Hepatocyte (in vitro differentiated cells): ENCODE measurements around the gene HS3ST4. TPM values are rescaled to one million over a fixed set of nuclear protein-coding genes. Genes with fewer than 3 reads are reported as not detected.

Experiments used
- DNase-seq: peaks from one replicate; pipeline ENCODE4 v3.0.0-alpha.2; 2016; ENCODE audit warnings: low spot score
- H2AFZ ChIP-seq: fragments of 200-600 bp; sonication (generic); 2 replicates; pipeline ENCODE4 v1.6.0; 2016; ENCODE audit warnings: antibody characterized with exemption, mild to moderate bottlenecking
- H3K27ac ChIP-seq: fragments of 200-600 bp; sonication (generic); 2 replicates; pipeline ENCODE4 v1.5.1; 2016; ENCODE audit warnings: mild to moderate bottlenecking
- H3K27me3 ChIP-seq: fragments of 200-600 bp; sonication (generic); 2 replicates; pipeline ENCODE4 v1.6.1; 2016
- H3K36me3 ChIP-seq: fragments of 200-600 bp; sonication (generic); replicated peaks from 2 replicates; pipeline ENCODE4 v1.5.1; 2016; ENCODE audit warnings: low read depth; ENCODE audit not compliant: insufficient read depth
- H3K4me1 ChIP-seq: fragments of 200-600 bp; sonication (generic); 2 replicates; pipeline ENCODE4 v1.5.1; 2016; ENCODE audit warnings: mild to moderate bottlenecking, moderate library complexity; ENCODE audit not compliant: insufficient read depth
- H3K4me2 ChIP-seq: fragments of 200-600 bp; sonication (generic); 2 replicates; pipeline ENCODE4 v1.6.0; 2016
- H3K4me3 ChIP-seq: fragments of 200-600 bp; sonication (generic); 2 replicates; pipeline ENCODE4 v1.5.1; 2016; ENCODE audit warnings: mild to moderate bottlenecking
- H3K79me2 ChIP-seq: fragments of 200-600 bp; sonication (generic); 2 replicates; pipeline ENCODE4 v1.6.0; 2017; ENCODE audit warnings: mild to moderate bottlenecking
- H3K9me2 ChIP-seq: fragments of 200-600 bp; sonication (generic); replicated peaks from 2 replicates; pipeline ENCODE4 v1.6.0; 2017; ENCODE audit warnings: mild to moderate bottlenecking; ENCODE audit not compliant: insufficient read depth
- H3K9me3 ChIP-seq: fragments of 200-600 bp; sonication (generic); 2 replicates; pipeline ENCODE4 v1.5.1; 2016; ENCODE audit warnings: low read depth, mild to moderate bottlenecking
- H4K20me1 ChIP-seq: fragments of 200-600 bp; sonication (generic); 2 replicates; pipeline ENCODE4 v1.6.0; 2016; ENCODE audit warnings: mild to moderate bottlenecking; ENCODE audit not compliant: insufficient read depth, poor library complexity, severe bottlenecking
- CTCF ChIP-seq: fragments of 200-600 bp; sonication (generic); IDR thresholded peaks from 2 replicates; pipeline ENCODE4 v1.5.1; 2016; ENCODE audit warnings: antibody characterized with exemption, mild to moderate bottlenecking; ENCODE audit not compliant: poor library complexity
- EZH2 ChIP-seq: fragments of 200-600 bp; sonication (generic); IDR thresholded peaks from 2 replicates; pipeline ENCODE4 v1.6.1; 2016; ENCODE audit warnings: antibody characterized with exemption, mild to moderate bottlenecking, borderline replicate concordance
- EZH2phosphoT487 ChIP-seq: fragments of 200-600 bp; sonication (generic); IDR thresholded peaks from one replicate; pipeline ENCODE4 v1.6.1; 2018; ENCODE audit warnings: antibody characterized with exemption, mild to moderate bottlenecking, low read depth, moderate library complexity; ENCODE audit not compliant: unreplicated experiment, severe bottlenecking
- WGBS: methylation state at CpG from one replicate; pipeline ENCODE4 v1.1.6; 2016; ENCODE audit warnings: low lambda C conversion rate; ENCODE audit errors: missing lambda C conversion rate; 5-methylcytosine and 5-hydroxymethylcytosine counted together
- polyA plus RNA-seq: library from polyadenylated mRNA; unstranded; fragments of >200 nt; fragmentation: Nextera tagmentation; extraction: Ambion mirVana; gene quantifications from 2 replicates; pipeline ENCODE4 v1.2.1, GENCODE V29; 2016
- total RNA-seq: library from RNA; depleted of rRNA; stranded (reverse); fragments of >200 nt; gene quantifications from 2 replicates; pipeline ENCODE4 v1.2.3, GENCODE V29; 2014

Gene HS3ST4
- total and polyA plus RNA-seq, 2 experiments from 2014 or later, result 2.0 to 3.1 TPM

- H4K20me1 ChIP-seq, result no peaks in the 10 kb centered on the region
- DNase-seq, result no peak
- H2AFZ ChIP-seq, result no peak overlapping the region
- H3K27me3 ChIP-seq, result no peaks in the 10 kb centered on the region
- H3K9me2 ChIP-seq, result no peaks in the 10 kb centered on the region
- H3K79me2 ChIP-seq, result no peaks in the 10 kb centered on the region
- no peak overlapping the region for H3K27ac ChIP-seq
- no peaks in the 10 kb centered on the region for H3K4me1 ChIP-seq
- no peak overlapping the region for H3K4me3 ChIP-seq
- H3K9me3 ChIP-seq, result no peaks in the 10 kb centered on the region
- H3K36me3 ChIP-seq, result no peaks in the 10 kb centered on the region
- no peak overlapping the region for H3K4me2 ChIP-seq
- TF ChIP-seq EZH2 (no peak), CTCF (no peak), EZH2phosphoT487 (no peak)
Observed at GRCh38 chr16:25874196-25874595, 182.4 kb downstream of the HS3ST4 start.

- no peaks in the 10 kb centered on the region for H3K27me3 ChIP-seq
- TF ChIP-seq EZH2phosphoT487, result no peak
- no peak for TF ChIP-seq EZH2
- no peak for TF ChIP-seq CTCF
- DNase-seq, result no peak
- H3K4me1 ChIP-seq, result no peaks in the 10 kb centered on the region
- no peak overlapping the region for H2AFZ ChIP-seq
- H3K79me2 ChIP-seq, result no peaks in the 10 kb centered on the region
- no peak overlapping the region for H3K4me2 ChIP-seq
- no peaks in the 10 kb centered on the region for H3K9me3 ChIP-seq
- no peak overlapping the region for H3K4me3 ChIP-seq
- no peaks in the 10 kb centered on the region for H3K9me2 ChIP-seq
- WGBS, result 95% methylated on average over 1 of the region's 1 CpG
- H3K36me3 ChIP-seq, result no peaks in the 10 kb centered on the region
- H4K20me1 ChIP-seq, result no peaks in the 10 kb centered on the region
- H3K27ac ChIP-seq, result no peak overlapping the region
Observed at GRCh38 chr16:25875956-25876598, 184.3 kb downstream of the HS3ST4 start.

- Histone ChIP-seq H3K9me2 (no peaks in the 10 kb centered on the region), H3K79me2 (no peaks in the 10 kb centered on the region), H2AFZ (no peak overlapping the region), H3K36me3 (no peaks in the 10 kb centered on the region), H3K27ac (no peak overlapping the region), H3K9me3 (no peaks in the 10 kb centered on the region), H3K27me3 (no peaks in the 10 kb centered on the region), H3K4me1 (no peaks in the 10 kb centered on the region), H3K4me3 (no peak overlapping the region), H3K4me2 (no peak overlapping the region), H4K20me1 (no peaks in the 10 kb centered on the region)
- TF ChIP-seq EZH2phosphoT487 (no peak), CTCF (no peak), EZH2 (no peak)
- no peak for DNase-seq
Observed at GRCh38 chr16:25877103-25877502, 185.3 kb downstream of the HS3ST4 start.

GRCh38 chr16:25886598-25886997 is 194.8 kb downstream of the HS3ST4 start:
- no peak overlapping the region for H3K27ac ChIP-seq
- H3K4me3 ChIP-seq, result no peak overlapping the region
- no peaks in the 10 kb centered on the region for H3K4me1 ChIP-seq
- no peaks in the 10 kb centered on the region for H4K20me1 ChIP-seq
- H2AFZ ChIP-seq, result no peak overlapping the region
- no peak overlapping the region for H3K4me2 ChIP-seq
- WGBS, result 88% methylated on average over 4 of the region's 4 CpGs
- H3K9me3 ChIP-seq, result no peaks in the 10 kb centered on the region
- DNase-seq, result no peak
- no peaks in the 10 kb centered on the region for H3K9me2 ChIP-seq
- H3K36me3 ChIP-seq, result no peaks in the 10 kb centered on the region
- no peak for TF ChIP-seq CTCF
- no peak for TF ChIP-seq EZH2phosphoT487
- TF ChIP-seq EZH2, result no peak
- no peaks in the 10 kb centered on the region for H3K27me3 ChIP-seq
- H3K79me2 ChIP-seq, result no peaks in the 10 kb centered on the region
